ENCODE measurements around the gene UBAP1L.
"Not testable (repeated sequence)": the region's sequence is repeated elsewhere in the genome, so short reads cannot be mapped to it uniquely, and the experiment has no call there.

The UBAP1L gene

DNA sequence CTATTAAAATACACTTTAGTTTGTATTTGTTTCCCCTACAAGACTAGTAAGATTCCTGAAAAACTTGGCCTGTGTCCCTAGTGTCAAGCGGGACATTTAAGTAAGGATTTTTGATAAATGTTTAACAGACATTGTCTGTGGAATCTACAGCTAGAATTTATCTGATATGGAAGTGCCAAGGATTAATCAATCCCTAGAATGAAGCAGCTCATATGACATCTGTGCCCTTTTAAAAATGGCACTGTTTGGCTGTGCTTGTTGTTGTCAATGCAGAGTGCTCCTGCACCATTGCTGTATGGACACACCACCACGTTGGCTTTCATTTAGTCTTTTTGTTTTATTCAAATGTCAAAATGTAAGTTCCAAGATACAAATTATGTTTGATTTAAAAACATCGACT, 32.9 kb upstream of the UBAP1L start:
- TF ChIP-seq, protein P1, sequence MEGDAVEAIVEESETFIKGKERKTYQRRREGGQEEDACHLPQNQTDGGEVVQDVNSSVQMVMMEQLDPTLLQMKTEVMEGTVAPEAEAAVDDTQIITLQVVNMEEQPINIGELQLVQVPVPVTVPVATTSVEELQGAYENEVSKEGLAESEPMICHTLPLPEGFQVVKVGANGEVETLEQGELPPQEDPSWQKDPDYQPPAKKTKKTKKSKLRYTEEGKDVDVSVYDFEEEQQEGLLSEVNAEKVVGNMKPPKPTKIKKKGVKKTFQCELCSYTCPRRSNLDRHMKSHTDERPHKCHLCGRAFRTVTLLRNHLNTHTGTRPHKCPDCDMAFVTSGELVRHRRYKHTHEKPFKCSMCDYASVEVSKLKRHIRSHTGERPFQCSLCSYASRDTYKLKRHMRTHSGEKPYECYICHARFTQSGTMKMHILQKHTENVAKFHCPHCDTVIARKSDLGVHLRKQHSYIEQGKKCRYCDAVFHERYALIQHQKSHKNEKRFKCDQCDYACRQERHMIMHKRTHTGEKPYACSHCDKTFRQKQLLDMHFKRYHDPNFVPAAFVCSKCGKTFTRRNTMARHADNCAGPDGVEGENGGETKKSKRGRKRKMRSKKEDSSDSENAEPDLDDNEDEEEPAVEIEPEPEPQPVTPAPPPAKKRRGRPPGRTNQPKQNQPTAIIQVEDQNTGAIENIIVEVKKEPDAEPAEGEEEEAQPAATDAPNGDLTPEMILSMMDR (IDR thresholded peaks at IDR 0.05; ENCODE audit: poor library complexity, severe bottlenecking), result no peak
- Histone ChIP-seq H3K27me3 (ENCODE audit: insufficient read depth, poor library complexity, severe bottlenecking) (no peaks in the 10 kb centered on the region), H3K4me1 (ENCODE audit: insufficient read depth, poor library complexity, severe bottlenecking) (no peaks in the 10 kb centered on the region), H3K9me3 (ENCODE audit: severe bottlenecking) (no peaks in the 10 kb centered on the region), H3K4me3 (ENCODE audit: severe bottlenecking) (no peak overlapping the region), H3K27ac (ENCODE audit: poor library complexity, severe bottlenecking) (no peak overlapping the region), H3K36me3 (ENCODE audit: low read depth) (peaks cover 39% of the 10 kb centered on the region)
- DNase-seq (ENCODE audit: low spot score) (no peak), ATAC-seq (ENCODE audit: low read depth) (no peak)

DNA sequence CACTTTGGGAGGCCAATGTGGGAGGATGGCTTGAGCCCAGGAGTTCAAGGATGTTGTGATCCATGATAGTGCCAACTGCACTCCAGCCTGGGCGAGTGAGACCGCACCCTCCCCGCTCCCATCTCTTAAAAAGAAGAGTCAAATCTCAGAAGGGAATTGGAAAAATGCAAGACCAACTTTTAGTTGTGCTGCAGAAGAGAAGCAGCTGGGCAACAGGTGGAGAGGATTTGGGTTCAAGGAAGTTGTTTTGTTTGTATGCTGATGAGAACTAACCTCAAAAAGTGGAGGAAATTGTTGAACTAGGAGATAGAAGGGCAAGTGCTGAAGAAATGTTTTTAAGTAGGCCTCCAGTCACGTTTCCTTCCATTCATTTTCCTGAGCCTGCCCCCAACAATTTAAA, 31.4 kb upstream of the UBAP1L start:
- H3K9me3 ChIP-seq (ENCODE audit: severe bottlenecking), result no peaks in the 10 kb centered on the region
- TF ChIP-seq, protein P1 (IDR thresholded peaks at IDR 0.05; ENCODE audit: poor library complexity, severe bottlenecking), result no peak
- no peaks in the 10 kb centered on the region for H3K27me3 ChIP-seq (ENCODE audit: insufficient read depth, poor library complexity, severe bottlenecking)
- no peaks in the 10 kb centered on the region for H3K4me1 ChIP-seq (ENCODE audit: insufficient read depth, poor library complexity, severe bottlenecking)
- H3K36me3 ChIP-seq (ENCODE audit: low read depth), result peaks cover 24% of the 10 kb centered on the region
- H3K27ac ChIP-seq (ENCODE audit: poor library complexity, severe bottlenecking), result no peak overlapping the region
- H3K4me3 ChIP-seq (ENCODE audit: severe bottlenecking), result no peak overlapping the region
- ATAC-seq (ENCODE audit: low read depth) (no peak), DNase-seq (ENCODE audit: low spot score) (no peak)

DNA sequence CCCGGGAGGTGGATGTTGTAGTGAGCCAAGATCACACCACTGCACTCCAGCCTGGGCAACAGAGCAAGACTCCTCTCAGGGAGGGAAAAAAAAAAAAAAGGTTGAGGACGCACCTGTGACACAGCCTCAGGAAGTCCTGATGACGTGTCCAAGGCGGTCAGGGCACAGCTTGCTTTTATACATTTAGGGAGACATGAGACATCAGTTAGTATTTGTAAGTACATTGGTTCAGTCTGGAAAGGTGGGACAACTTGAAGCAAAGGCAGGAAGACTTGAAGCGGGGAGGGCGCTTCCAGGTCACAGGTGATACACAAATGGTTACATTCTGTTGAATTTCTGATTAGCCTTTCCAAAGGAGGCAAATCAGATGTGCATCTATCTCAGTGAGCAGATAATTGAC, 23.6 kb upstream of the UBAP1L start:
- not testable (repeated sequence) for H3K9me3 ChIP-seq (ENCODE audit: severe bottlenecking); ATAC-seq (ENCODE audit: low read depth); H3K27me3 ChIP-seq (ENCODE audit: insufficient read depth, poor library complexity, severe bottlenecking); H3K36me3 ChIP-seq (ENCODE audit: low read depth); H3K27ac ChIP-seq (ENCODE audit: poor library complexity, severe bottlenecking); H3K4me1 ChIP-seq (ENCODE audit: insufficient read depth, poor library complexity, severe bottlenecking); DNase-seq (ENCODE audit: low spot score); H3K4me3 ChIP-seq (ENCODE audit: severe bottlenecking)

DNA sequence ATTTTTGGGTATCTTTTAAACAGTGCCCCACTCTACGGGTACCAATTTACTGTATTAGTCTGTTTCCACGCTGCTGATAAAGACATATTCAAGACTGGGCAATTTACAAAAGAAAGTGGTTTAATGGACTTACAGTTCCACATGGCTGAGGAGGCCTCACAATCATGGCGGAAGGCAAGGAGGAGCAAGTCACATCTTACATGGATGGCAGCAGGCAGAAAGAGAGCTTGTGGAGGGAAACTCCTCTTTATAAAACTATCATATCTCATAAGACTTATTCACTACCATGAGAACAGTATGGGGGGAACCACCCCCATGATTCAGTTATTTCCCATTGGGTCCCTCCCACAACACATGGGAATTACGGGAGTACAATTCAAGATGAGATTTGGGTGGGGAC, 22.9 kb upstream of the UBAP1L start:
- H3K4me3 ChIP-seq (ENCODE audit: severe bottlenecking); ATAC-seq (ENCODE audit: low read depth); H3K36me3 ChIP-seq (ENCODE audit: low read depth); H3K9me3 ChIP-seq (ENCODE audit: severe bottlenecking); H3K27me3 ChIP-seq (ENCODE audit: insufficient read depth, poor library complexity, severe bottlenecking); H3K27ac ChIP-seq (ENCODE audit: poor library complexity, severe bottlenecking); DNase-seq (ENCODE audit: low spot score); H3K4me1 ChIP-seq (ENCODE audit: insufficient read depth, poor library complexity, severe bottlenecking): not testable (repeated sequence)

DNA sequence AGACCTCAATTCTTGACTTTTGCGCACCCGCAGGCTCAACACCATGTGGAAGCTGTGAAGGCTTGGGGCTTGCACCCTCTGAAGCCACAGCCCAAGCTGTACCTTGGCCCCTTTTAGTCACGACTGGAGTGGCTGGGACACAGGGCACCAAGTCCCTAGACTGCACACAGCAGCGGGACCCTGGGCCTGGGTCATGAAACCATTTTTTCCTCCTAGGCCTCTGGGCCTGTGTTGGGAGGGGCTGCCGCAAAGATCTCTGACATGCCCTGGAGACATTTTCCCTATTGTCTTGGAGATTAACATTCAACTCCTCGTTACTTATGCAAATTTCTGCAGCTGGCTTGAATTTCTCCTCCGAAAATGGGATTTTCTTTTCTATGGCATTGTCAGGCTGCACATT, 22.1 kb upstream of the UBAP1L start:
- H3K9me3 ChIP-seq (ENCODE audit: severe bottlenecking); H3K4me1 ChIP-seq (ENCODE audit: insufficient read depth, poor library complexity, severe bottlenecking); H3K27ac ChIP-seq (ENCODE audit: poor library complexity, severe bottlenecking); H3K36me3 ChIP-seq (ENCODE audit: low read depth); ATAC-seq (ENCODE audit: low read depth); DNase-seq (ENCODE audit: low spot score); H3K27me3 ChIP-seq (ENCODE audit: insufficient read depth, poor library complexity, severe bottlenecking); H3K4me3 ChIP-seq (ENCODE audit: severe bottlenecking): not testable (repeated sequence)

DNA sequence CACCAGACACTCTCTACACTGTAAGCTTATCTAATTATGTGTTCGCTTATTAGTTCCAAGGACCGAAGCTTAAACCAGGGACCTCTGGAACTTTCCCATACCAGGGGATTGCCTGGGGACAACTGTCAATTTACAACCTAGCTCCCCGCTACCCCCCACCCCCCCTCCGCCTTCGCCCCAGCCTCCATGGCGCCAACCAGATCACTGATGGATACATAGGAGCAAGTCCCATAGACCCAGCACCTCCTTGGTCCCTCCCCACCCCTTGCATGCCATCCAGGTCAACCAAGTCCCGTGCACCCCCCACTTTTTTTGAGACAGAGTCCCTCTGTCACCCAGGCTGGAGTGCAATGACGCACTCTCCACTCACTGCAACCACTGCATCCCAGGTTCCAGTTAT, 19.5 kb upstream of the UBAP1L start:
- DNase-seq (ENCODE audit: low spot score) (no peak), ATAC-seq (ENCODE audit: low read depth) (no peak)
- TF ChIP-seq, protein P1 (IDR thresholded peaks at IDR 0.05; ENCODE audit: poor library complexity, severe bottlenecking), result no peak
- no peaks in the 10 kb centered on the region for H3K4me1 ChIP-seq (ENCODE audit: insufficient read depth, poor library complexity, severe bottlenecking)
- peaks cover 17% of the 10 kb centered on the region for H3K36me3 ChIP-seq (ENCODE audit: low read depth)
- H3K27ac ChIP-seq (ENCODE audit: poor library complexity, severe bottlenecking), result no peak overlapping the region
- H3K9me3 ChIP-seq (ENCODE audit: severe bottlenecking), result peaks cover 6% of the 10 kb centered on the region
- H3K27me3 ChIP-seq (ENCODE audit: insufficient read depth, poor library complexity, severe bottlenecking), result no peaks in the 10 kb centered on the region
- no peak overlapping the region for H3K4me3 ChIP-seq (ENCODE audit: severe bottlenecking)
